GM12878 (cell line): Measurements from ENCODE around the gene PDE3B. TPM values are rescaled to one million over a fixed set of nuclear protein-coding genes. Genes with fewer than 3 reads are reported as not detected.

ENCODE experiments used
- ATAC-seq: fragments of 200-7000 bp; cut with Tn5 transposase; 3 replicates; pipeline ENCODE4 v1.9.1; 2020; ENCODE audit warnings: mild to moderate bottlenecking, moderate library complexity
- BruUV-seq: library from RNA; stranded (reverse); fragments of 400-500 nt; replicated peaks from 2 replicates; lab custom pipeline; 2021; lab: Mats Ljungman, UMichigan
- CTCF ChIA-PET: fragments of 300-600 bp; sonication (Branson Sonifier 250); formaldehyde crosslinking; extraction: SDS; loops from one replicate; lab custom pipeline; 2021; ENCODE audit warnings: inconsistent platforms; lab: Yijun Ruan, JAX
- POLR2A ChIA-PET: fragments of 350-600 bp; formaldehyde crosslinking; extraction: SDS; loops from one replicate; lab custom pipeline; 2021; ENCODE audit warnings: inconsistent platforms; lab: Charles Lee
- RAD21 ChIA-PET: fragments of 300-600 bp; sonication (Branson Sonifier 250); formaldehyde crosslinking; loops from one replicate; lab custom pipeline; 2023; ENCODE audit warnings: antibody characterized with exemption; ENCODE audit not compliant: unreplicated experiment; lab: Charles Lee
- SMC1A ChIA-PET: fragments of 300-600 bp; sonication (Branson Sonifier 250); formaldehyde crosslinking; loops from one replicate; lab custom pipeline; 2023; ENCODE audit not compliant: unreplicated experiment, uncharacterized antibody; lab: Charles Lee
- DNase-seq: peaks from one replicate; pipeline ENCODE4 v3.0.0-alpha.2; 2011; ENCODE audit warnings: low read depth, low spot score
- FAIRE-seq: peaks from 3 replicates; lab custom pipeline; 2011; peaks lifted over from hg19 to GRCh38; lab: Jason Lieb, UNC
- H2AFZ ChIP-seq: 2 replicates; pipeline ENCODE4 v1.6.0; 2011; ENCODE audit warnings: low read depth, low read length, control low read depth; ENCODE audit not compliant: control insufficient read depth
- H3K27ac ChIP-seq: 2 replicates; pipeline ENCODE4 v1.5.1; 2011; ENCODE audit warnings: control low read depth; ENCODE audit not compliant: control insufficient read depth, insufficient read depth
- H3K27me3 ChIP-seq, 2 experiments: replicated peaks in 1 of 2; 2 replicates each; pipeline versions ENCODE4 v1.6.0 to v1.6.1; 2011; ENCODE audit warnings: low read length in 1 of 2; ENCODE audit not compliant: control insufficient read depth in 2 of 2, insufficient read depth in 2 of 2
- H3K36me3 ChIP-seq, 2 experiments: 2 replicates each; pipeline ENCODE4 v1.5.1; 2011; ENCODE audit warnings: low read length in 1 of 2; ENCODE audit not compliant: control insufficient read depth in 2 of 2, insufficient read depth in 2 of 2
- H3K4me1 ChIP-seq: 2 replicates; pipeline ENCODE4 v1.6.1; 2011; ENCODE audit warnings: mild to moderate bottlenecking, low read length, moderate library complexity, mixed read lengths; ENCODE audit not compliant: control insufficient read depth, insufficient read depth
- H3K4me2 ChIP-seq: 2 replicates; pipeline ENCODE4 v1.6.0; 2011; ENCODE audit warnings: control low read depth; ENCODE audit not compliant: control insufficient read depth, insufficient read depth
- H3K4me3 ChIP-seq: fragments of 200-600 bp; sonication (generic); 2 replicates; pipeline ENCODE4 v1.5.1; 2016
- H3K79me2 ChIP-seq: 2 replicates; pipeline ENCODE4 v1.6.0; 2011; ENCODE audit warnings: low read length; ENCODE audit not compliant: control insufficient read depth, insufficient read depth
- H3K9ac ChIP-seq: 2 replicates; pipeline ENCODE4 v1.8.0; 2011; ENCODE audit warnings: low read length, control low read depth, mixed read lengths; ENCODE audit not compliant: control insufficient read depth, insufficient read depth
- H3K9me3 ChIP-seq: replicated peaks from 3 replicates; pipeline ENCODE4 v1.5.1; 2011; ENCODE audit warnings: mild to moderate bottlenecking, low read length; ENCODE audit not compliant: control insufficient read depth, insufficient read depth
- H4K20me1 ChIP-seq: 2 replicates; pipeline ENCODE4 v1.6.0; 2011; ENCODE audit not compliant: control insufficient read depth, insufficient read depth
- BACH1 ChIP-seq: fragments of 450-650 bp; IDR thresholded peaks from 2 replicates; pipeline ENCODE4 v1.6.1; 2017; ENCODE audit warnings: mild to moderate bottlenecking, borderline replicate concordance
- BRCA1 ChIP-seq: IDR thresholded peaks from 2 replicates; pipeline ENCODE4 v1.6.1; 2011; ENCODE audit warnings: low read depth, low read length, improper control_type of control experiment
- CEBPB ChIP-seq, 2 experiments: fragments of 150-350 bp in 1 of 2; IDR thresholded peaks; 2 replicates each; pipeline ENCODE4 v1.6.1; 2012 to 2014; ENCODE audit warnings: low read depth in 2 of 2, low read length in 2 of 2, borderline replicate concordance in 1 of 2, inconsistent platforms in 1 of 2
- ETV6 ChIP-seq, 2 experiments: fragments of 450-650 bp in 1 of 2; IDR thresholded peaks in 1 of 2; conservative IDR thresholded peaks in 1 of 2; 2 replicates each; pipeline ENCODE4 v1.6.1; 2014; ENCODE audit warnings: antibody characterized with exemption in 1 of 2, borderline replicate concordance in 1 of 2, low read depth in 1 of 2, mild to moderate bottlenecking in 1 of 2, moderate library complexity in 1 of 2
- EZH2 ChIP-seq: IDR thresholded peaks from 2 replicates; pipeline ENCODE4 v1.6.1; 2012; ENCODE audit warnings: low read depth, mild to moderate bottlenecking, control low read depth, inconsistent platforms, low read length, borderline replicate concordance; ENCODE audit not compliant: control insufficient read depth
- NFYA ChIP-seq: IDR thresholded peaks from 2 replicates; pipeline ENCODE4 v1.6.1; 2011; ENCODE audit warnings: low read depth, mild to moderate bottlenecking, low read length, improper control_type of control experiment, borderline replicate concordance
- PML ChIP-seq: IDR thresholded peaks from 2 replicates; pipeline ENCODE4 v1.6.1; 2012; ENCODE audit warnings: low read length, inconsistent platforms
- POU2F2 ChIP-seq: IDR thresholded peaks from 3 replicates; pipeline ENCODE4 v1.6.1; 2011; ENCODE audit warnings: low read depth, mild to moderate bottlenecking, low read length, borderline replicate concordance
- RAD51 ChIP-seq: fragments of 450-650 bp; IDR thresholded peaks from 2 replicates; pipeline ENCODE4 v1.6.1; 2016; ENCODE audit warnings: moderate library complexity, mild to moderate bottlenecking, inconsistent platforms
- RB1 ChIP-seq: fragments of 450-650 bp; formaldehyde crosslinking; IDR thresholded peaks from 2 replicates; pipeline ENCODE4 v1.6.1; 2017; ENCODE audit warnings: mild to moderate bottlenecking, borderline replicate concordance
- SIX5 ChIP-seq: IDR thresholded peaks from 2 replicates; pipeline ENCODE4 v1.6.1; 2011; ENCODE audit warnings: mild to moderate bottlenecking, low read depth, low read length, moderate library complexity; ENCODE audit not compliant: severe bottlenecking
- WRNIP1 ChIP-seq: IDR thresholded peaks from 2 replicates; pipeline ENCODE4 v1.6.1; 2011; ENCODE audit warnings: low read depth, low read length, improper control_type of control experiment, borderline replicate concordance
- YY1 ChIP-seq: IDR thresholded peaks from 2 replicates; pipeline ENCODE4 v1.6.1; 2011; ENCODE audit warnings: low read depth, mild to moderate bottlenecking, low read length
- ZBTB11 ChIP-seq: fragments of 450-650 bp; formaldehyde crosslinking; IDR thresholded peaks from 2 replicates; pipeline ENCODE4 v1.5.0; 2022; ENCODE audit warnings: mild to moderate bottlenecking, missing genetic modification characterization
- ZSCAN29 ChIP-seq: fragments of 450-650 bp; IDR thresholded peaks from 2 replicates; pipeline ENCODE4 v1.6.1; 2017; ENCODE audit warnings: mild to moderate bottlenecking, moderate library complexity
- WGBS: methylation state at CpG from one replicate; pipeline ENCODE4 v1.1.6; 2016; ENCODE audit warnings: low lambda C conversion rate; ENCODE audit not compliant: insufficient replicate concordance, insufficient coverage; ENCODE audit errors: missing lambda C conversion rate; 5-methylcytosine and 5-hydroxymethylcytosine counted together
- in situ Hi-C: fragments of 300-500 bp; cut with MboI; formaldehyde crosslinking; loops from 9 replicates; pipeline ENCODE4 v1.14.3; 2018; ENCODE audit warnings: mixed read lengths
- intact Hi-C: fragments of 100-400 bp; cut with micrococcal nuclease; formaldehyde crosslinking; loops from one replicate; pipeline ENCODE4 v1.14.2; 2022; ENCODE audit not compliant: unreplicated experiment
- polyA plus RNA-seq, 11 experiments: library from polyadenylated mRNA; depleted of rRNA in 4 of 11; unstranded in 6 of 11; stranded (reverse) in 5 of 11; fragments of >200 nt; fragmentation: Nextera tagmentation in 4 of 11; fragmentation: Illumina TruSeq in 1 of 11; extraction: Ambion mirVana in 4 of 11; extraction: Trizol in 1 of 11; gene quantifications; 1 replicate in 1 of 11; 2 replicates in 10 of 11; pipeline versions ENCODE4 v1.2.1 to v1.2.3, GENCODE V29; 2011 to 2016; ENCODE audit warnings: inconsistent platforms in 2 of 11, missing spikeins in 2 of 11, low read depth in 1 of 11
- total RNA-seq, 4 experiments: library from RNA; depleted of rRNA in 3 of 4; stranded (reverse); fragments of >200 nt in 3 of 4; fragmentation: Illumina TruSeq in 1 of 4; extraction: Trizol in 1 of 4; gene quantifications; 2 replicates each; pipeline versions ENCODE4 v1.2.1 to v1.2.3, GENCODE V29; 2013 to 2021

Gene PDE3B
- total and polyA plus RNA-seq, 10 of the 15 experiments (the other 5 are each of a cell fraction or from before 2014, with no cell fraction given) = 0.04 to 3.1 (median 1.9) TPM

DNA sequence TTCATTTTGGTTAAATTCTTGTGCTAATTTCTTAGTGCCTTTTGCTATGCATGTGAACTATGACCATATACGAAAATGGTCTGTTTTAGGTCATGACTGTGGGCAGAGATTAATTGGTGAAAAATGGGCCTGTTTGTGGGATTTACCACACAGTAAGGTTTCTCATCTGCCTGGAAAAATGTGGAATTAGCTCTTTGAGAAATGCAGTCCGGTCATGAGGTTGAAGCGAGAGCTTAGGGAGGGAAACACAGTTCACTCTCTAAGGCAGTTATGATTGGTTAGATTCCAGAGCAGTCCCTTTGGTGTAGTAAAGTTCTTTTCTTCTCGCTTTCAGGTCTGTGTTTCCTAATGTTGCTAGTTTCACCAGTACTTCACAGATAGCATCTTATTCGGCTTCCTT is 1.2 kb upstream of the PDE3B start:
- ATAC-seq (no peak), FAIRE-seq (no peak), DNase-seq (no peak)
- Histone ChIP-seq H3K36me3 (no peaks in the 10 kb centered on the region), H3K79me2 (no peaks in the 10 kb centered on the region), H3K9ac (no peak overlapping the region), H2AFZ (no peak overlapping the region), H3K4me1 (no peaks in the 10 kb centered on the region), H3K4me2 (no peak overlapping the region), H4K20me1 (no peaks in the 10 kb centered on the region), H3K4me3 (no peak overlapping the region), H3K27me3 (peaks cover 0 to 6% of the 10 kb centered on the region in 2 experiments; a peak in 3 of 4 replicates), H3K27ac (no peak overlapping the region), H3K9me3 (no peaks in the 10 kb centered on the region)
- BruUV-seq = no TSS peak
- SMC1A ChIA-PET = no interaction called here
- RAD21 ChIA-PET = no interaction called here
- intact Hi-C loops (loop anchor here (5.0 kb wide), 1 partner anchor 660 kb away; no protein-coding TSS in a partner anchor), in situ Hi-C loops (no loop called here)
- 88% methylated on average over 5 of the region's 5 CpGs for WGBS
- CTCF ChIA-PET = no interaction called here
- TF ChIP-seq ZSCAN29 (no peak), BRCA1 (no peak), SIX5 (no peak), RB1 (no peak), ZBTB11 (no peak), BACH1 (no peak), WRNIP1 (no peak), NFYA (no peak), ETV6 (conservative IDR thresholded peaks at IDR 0.05 in 1 of 2, IDR thresholded peaks at IDR 0.05 in 1 of 2; ENCODE audit: borderline replicate concordance in 1 of 2, low read depth in 1 of 2) (no peak), EZH2 (no peak), YY1 (no peak), POU2F2 (no peak), PML (no peak), RAD51 (no peak), CEBPB (IDR thresholded peaks at IDR 0.05; ENCODE audit: borderline replicate concordance in 1 of 2, low read depth in 2 of 2, low read length in 2 of 2) (no peak)
- POLR2A ChIA-PET = no interaction called here
